Mesenchymal stem cell (in vitro differentiated cells and primary cell): ENCODE data around the gene METTL15.

Experiments used
- DNase-seq: peaks from one replicate; pipeline ENCODE4 v3.0.0-alpha.2; 2013
- H2AFZ ChIP-seq: one replicate; pipeline ENCODE4 v1.6.1; 2013; ENCODE audit warnings: low read depth, mild to moderate bottlenecking, control low read depth, inconsistent platforms, low read length, moderate library complexity
- H2AK5ac ChIP-seq: 2 replicates; pipeline ENCODE4 v1.6.1; 2013; ENCODE audit warnings: low read length, moderate library complexity, mild to moderate bottlenecking, inconsistent platforms; ENCODE audit not compliant: severe bottlenecking
- H2BK120ac ChIP-seq: one replicate; pipeline ENCODE4 v1.6.1; 2013; ENCODE audit warnings: low read depth, mild to moderate bottlenecking, inconsistent platforms, low read length, moderate library complexity
- H2BK12ac ChIP-seq, 2 experiments: one replicate each; pipeline ENCODE4 v1.6.1; 2013; ENCODE audit warnings: inconsistent platforms in 2 of 2, low read length in 2 of 2, mild to moderate bottlenecking in 2 of 2, moderate library complexity in 2 of 2, control low read depth in 1 of 2
- H2BK15ac ChIP-seq: one replicate; pipeline ENCODE4 v1.6.1; 2013; ENCODE audit warnings: mild to moderate bottlenecking, low read depth, inconsistent platforms; ENCODE audit not compliant: poor library complexity, severe bottlenecking
- H2BK5ac ChIP-seq: 2 replicates; pipeline ENCODE4 v1.6.1; 2013; ENCODE audit warnings: low read depth, mild to moderate bottlenecking, low read length, control low read depth, inconsistent platforms; ENCODE audit not compliant: poor library complexity, severe bottlenecking
- H3K14ac ChIP-seq, 2 experiments: one replicate each; pipeline ENCODE4 v1.6.1; 2013; ENCODE audit warnings: inconsistent platforms in 2 of 2, low read length in 2 of 2, control low read depth in 1 of 2, mild to moderate bottlenecking in 1 of 2, moderate library complexity in 1 of 2
- H3K18ac ChIP-seq, 2 experiments: one replicate each; pipeline ENCODE4 v1.6.1; 2013; ENCODE audit warnings: inconsistent platforms in 2 of 2, low read length in 2 of 2, control low read depth in 1 of 2, low read depth in 1 of 2, mild to moderate bottlenecking in 1 of 2
- H3K23ac ChIP-seq, 2 experiments: one replicate each; pipeline ENCODE4 v1.6.1; 2013; ENCODE audit warnings: inconsistent platforms in 2 of 2, low read length in 2 of 2, mild to moderate bottlenecking in 2 of 2, moderate library complexity in 2 of 2, control low read depth in 1 of 2
- H3K27ac ChIP-seq: 2 replicates; pipeline ENCODE4 v1.5.1; 2013; ENCODE audit warnings: mild to moderate bottlenecking, moderate library complexity, low read length, control low read depth, inconsistent platforms; ENCODE audit not compliant: poor library complexity, severe bottlenecking
- H3K27me3 ChIP-seq, 2 experiments: 2 replicates each; pipeline versions ENCODE4 v1.6.1 to v1.7.0; 2013; ENCODE audit warnings: low read length in 2 of 2, mild to moderate bottlenecking in 2 of 2, moderate library complexity in 2 of 2, control low read depth in 1 of 2, inconsistent platforms in 1 of 2; ENCODE audit not compliant: control insufficient read depth in 1 of 2, insufficient read depth in 1 of 2
- H3K36me3 ChIP-seq, 2 experiments: 2 replicates each; pipeline versions ENCODE4 v1.6.1 to v1.7.0; 2013; ENCODE audit warnings: low read length in 2 of 2, control low read depth in 1 of 2, inconsistent platforms in 1 of 2, low read depth in 1 of 2, mild to moderate bottlenecking in 1 of 2; ENCODE audit not compliant: insufficient read depth in 2 of 2, control insufficient read depth in 1 of 2
- H3K4ac ChIP-seq, 2 experiments: one replicate each; pipeline ENCODE4 v1.6.1; 2013; ENCODE audit warnings: inconsistent platforms in 2 of 2, low read length in 2 of 2, mild to moderate bottlenecking in 2 of 2, moderate library complexity in 2 of 2, control low read depth in 1 of 2, low read depth in 1 of 2
- H3K4me1 ChIP-seq: 2 replicates; pipeline ENCODE4 v1.6.1; 2013; ENCODE audit warnings: low read depth, low read length, control low read depth; ENCODE audit not compliant: control insufficient read depth, insufficient read depth
- H3K4me2 ChIP-seq: 2 replicates; pipeline ENCODE4 v1.6.1; 2013; ENCODE audit warnings: low read length, mild to moderate bottlenecking, inconsistent platforms; ENCODE audit not compliant: poor library complexity, severe bottlenecking
- H3K4me3 ChIP-seq, 2 experiments: 2 replicates each; pipeline versions ENCODE4 v1.5.1 to v1.7.0; 2013; ENCODE audit warnings: low read length in 2 of 2, mild to moderate bottlenecking in 2 of 2, control low read depth in 1 of 2, low read depth in 1 of 2; ENCODE audit not compliant: insufficient read depth in 1 of 2
- H3K79me1 ChIP-seq: replicated peaks from 2 replicates; pipeline ENCODE4 v1.6.1; 2013; ENCODE audit warnings: mild to moderate bottlenecking, control low read depth, low read length, inconsistent platforms; ENCODE audit not compliant: poor library complexity, severe bottlenecking
- H3K9ac ChIP-seq: 2 replicates; pipeline ENCODE4 v1.7.0; 2013; ENCODE audit warnings: mild to moderate bottlenecking, low read length, moderate library complexity
- H3K9me3 ChIP-seq: 2 replicates; pipeline ENCODE4 v1.7.0; 2013; ENCODE audit warnings: mild to moderate bottlenecking, low read length; ENCODE audit not compliant: control insufficient read depth
- H4K8ac ChIP-seq: one replicate; pipeline ENCODE4 v1.6.1; 2013; ENCODE audit warnings: inconsistent platforms, mild to moderate bottlenecking, low read length, moderate library complexity
- H4K91ac ChIP-seq: one replicate; pipeline ENCODE4 v1.6.1; 2013; ENCODE audit warnings: mild to moderate bottlenecking, low read length, inconsistent platforms
- WGBS: methylation state at CpG from one replicate; pipeline ENCODE4 v1.1.7; 2013; ENCODE audit warnings: mixed read lengths; 5-methylcytosine and 5-hydroxymethylcytosine counted together

Gene METTL15

GRCh38 chr11:28169816-28170215, 61.6 kb downstream of the METTL15 start:
- no peak overlapping the region for H4K91ac ChIP-seq
- H3K4me1 ChIP-seq, result no peaks in the 10 kb centered on the region
- H3K79me1 ChIP-seq, result peaks cover 18% of the 10 kb centered on the region
- no peak overlapping the region for H2AK5ac ChIP-seq
- H3K18ac ChIP-seq, result no peak overlapping the region
- H2BK12ac ChIP-seq, result no peak overlapping the region
- no peak overlapping the region for H3K4me2 ChIP-seq
- H3K4me3 ChIP-seq, result no peak overlapping the region
- H2AFZ ChIP-seq, result no peak overlapping the region
- H3K23ac ChIP-seq, result no peak overlapping the region
- H3K27ac ChIP-seq, result no peak overlapping the region
- no peak overlapping the region for H2BK15ac ChIP-seq
- H3K9me3 ChIP-seq, result peaks cover 19% of the 10 kb centered on the region
- DNase-seq, result peak; percentile 18
- 92% methylated on average over 1 of the region's 1 CpG for whole genome bisulfite sequencing
- H3K27me3 ChIP-seq, result no peaks in the 10 kb centered on the region
- H3K14ac ChIP-seq, result no peak overlapping the region
- no peak overlapping the region for H3K9ac ChIP-seq
- no peak overlapping the region for H2BK120ac ChIP-seq
- no peak overlapping the region for H3K4ac ChIP-seq
- H3K36me3 ChIP-seq, result peaks cover 0 to 12% of the 10 kb centered on the region in 2 experiments
- no peak overlapping the region for H2BK5ac ChIP-seq
- H4K8ac ChIP-seq, result no peak overlapping the region

GRCh38 chr11:28170759-28171158, 62.6 kb downstream of the METTL15 start:
- Histone ChIP-seq H3K4me1 (no peaks in the 10 kb centered on the region), H3K36me3 (peaks cover 0 to 12% of the 10 kb centered on the region in 2 experiments), H3K4ac (no peak overlapping the region), H3K79me1 (peaks cover 18% of the 10 kb centered on the region), H2BK15ac (no peak overlapping the region), H3K18ac (no peak overlapping the region), H3K27me3 (no peaks in the 10 kb centered on the region), H2BK120ac (no peak overlapping the region), H2BK5ac (no peak overlapping the region), H4K91ac (no peak overlapping the region), H3K4me2 (no peak overlapping the region), H4K8ac (no peak overlapping the region), H2AFZ (no peak overlapping the region), H3K4me3 (no peak overlapping the region), H2AK5ac (no peak overlapping the region), H3K27ac (no peak overlapping the region), H3K14ac (no peak overlapping the region), H3K23ac (no peak overlapping the region), H3K9ac (no peak overlapping the region), H2BK12ac (no peak overlapping the region), H3K9me3 (peaks cover 12% of the 10 kb centered on the region)
- 92% methylated on average over 4 of the region's 4 CpGs for WGBS
- no peak for DNase-seq

GRCh38 chr11:28176351-28176750, 68.2 kb downstream of the METTL15 start:
- H3K4me2 ChIP-seq, result no peak overlapping the region
- no peak overlapping the region for H4K91ac ChIP-seq
- no peaks in the 10 kb centered on the region for H3K27me3 ChIP-seq
- H3K27ac ChIP-seq, result no peak overlapping the region
- no peak overlapping the region for H3K23ac ChIP-seq
- H3K4me3 ChIP-seq, result no peak overlapping the region
- H3K36me3 ChIP-seq, result peaks cover 0 to 12% of the 10 kb centered on the region in 2 experiments
- no peak overlapping the region for H2AFZ ChIP-seq
- H2BK5ac ChIP-seq, result no peak overlapping the region
- no peak overlapping the region for H3K9ac ChIP-seq
- H3K4ac ChIP-seq, result no peak overlapping the region
- H3K9me3 ChIP-seq, result peaks cover 9% of the 10 kb centered on the region
- no peak overlapping the region for H4K8ac ChIP-seq
- no peak overlapping the region for H2BK120ac ChIP-seq
- H3K18ac ChIP-seq, result no peak overlapping the region
- H2AK5ac ChIP-seq, result no peak overlapping the region
- no peak overlapping the region for H2BK15ac ChIP-seq
- H3K79me1 ChIP-seq, result peaks cover 3% of the 10 kb centered on the region
- no peaks in the 10 kb centered on the region for H3K4me1 ChIP-seq
- 100% methylated on average over 1 of the region's 1 CpG for WGBS
- no peak overlapping the region for H3K14ac ChIP-seq
- DNase-seq, result no peak
- H2BK12ac ChIP-seq, result no peak overlapping the region

- H3K9me3 ChIP-seq, result peaks cover 16% of the 10 kb centered on the region
- no peak overlapping the region for H3K18ac ChIP-seq
- 100% methylated on average over 2 of the region's 2 CpGs for WGBS
- H3K14ac ChIP-seq, result no peak overlapping the region
- no peak overlapping the region for H3K4me2 ChIP-seq
- no peaks in the 10 kb centered on the region for H3K27me3 ChIP-seq
- H2BK12ac ChIP-seq, result no peak overlapping the region
- H3K4me3 ChIP-seq, result no peak overlapping the region
- H2AK5ac ChIP-seq, result no peak overlapping the region
- H3K4ac ChIP-seq, result no peak overlapping the region
- no peak for DNase-seq
- no peak overlapping the region for H3K27ac ChIP-seq
- no peak overlapping the region for H4K8ac ChIP-seq
- H3K9ac ChIP-seq, result no peak overlapping the region
- H2BK120ac ChIP-seq, result no peak overlapping the region
- peaks cover 0 to 3% of the 10 kb centered on the region in 2 experiments for H3K36me3 ChIP-seq
- H2BK15ac ChIP-seq, result no peak overlapping the region
- H2AFZ ChIP-seq, result no peak overlapping the region
- no peak overlapping the region for H2BK5ac ChIP-seq
- peaks cover 4% of the 10 kb centered on the region for H3K79me1 ChIP-seq
- no peaks in the 10 kb centered on the region for H3K4me1 ChIP-seq
- no peak overlapping the region for H4K91ac ChIP-seq
- no peak overlapping the region for H3K23ac ChIP-seq
Observed at GRCh38 chr11:28195449-28195848, 87.3 kb downstream of the METTL15 start.
